ENCODE results near the gene NDUFA6. TPM values are rescaled to one million over a fixed set of nuclear protein-coding genes. Genes with fewer than 3 reads are reported as not detected.
A peak's percentile ranks its signal among the peaks of the same experiment; 100 is the strongest.
"Not testable (repeated sequence)": the region's sequence is repeated elsewhere in the genome, so short reads cannot be mapped to it uniquely, and the experiment has no call there.

Gene NDUFA6
- total RNA-seq (10 to 100 TPM; 31.1 to 44.9 (median 36.8) TPM), polyA plus RNA-seq (10 to 100 TPM; 50.2 to 73.8 (median 64.2) TPM)
- long read RNA-seq, donor 1, transcript NDUFA6-201 (2 exons, 475 nt), result minor isoform, 9 of 149 reads
- long read RNA-seq, donor 1, transcript NDUFA6-202 (3 exons, 1,256 nt), result major isoform, 140 of 149 reads
- long read RNA-seq, donor 1, partial matches to known transcripts, result 0 of 149 reads
- long read RNA-seq, donor 1, other reads (novel, unspliced or antisense), result 0 of 149 reads
- long read RNA-seq, donor 2, transcript NDUFA6-202 (3 exons, 1,256 nt), result major isoform, 105 of 106 reads
- long read RNA-seq, donor 2, partial matches to known transcripts, result 0 of 106 reads
- long read RNA-seq, donor 2, other reads (novel, unspliced or antisense), result 0 of 106 reads

DNA sequence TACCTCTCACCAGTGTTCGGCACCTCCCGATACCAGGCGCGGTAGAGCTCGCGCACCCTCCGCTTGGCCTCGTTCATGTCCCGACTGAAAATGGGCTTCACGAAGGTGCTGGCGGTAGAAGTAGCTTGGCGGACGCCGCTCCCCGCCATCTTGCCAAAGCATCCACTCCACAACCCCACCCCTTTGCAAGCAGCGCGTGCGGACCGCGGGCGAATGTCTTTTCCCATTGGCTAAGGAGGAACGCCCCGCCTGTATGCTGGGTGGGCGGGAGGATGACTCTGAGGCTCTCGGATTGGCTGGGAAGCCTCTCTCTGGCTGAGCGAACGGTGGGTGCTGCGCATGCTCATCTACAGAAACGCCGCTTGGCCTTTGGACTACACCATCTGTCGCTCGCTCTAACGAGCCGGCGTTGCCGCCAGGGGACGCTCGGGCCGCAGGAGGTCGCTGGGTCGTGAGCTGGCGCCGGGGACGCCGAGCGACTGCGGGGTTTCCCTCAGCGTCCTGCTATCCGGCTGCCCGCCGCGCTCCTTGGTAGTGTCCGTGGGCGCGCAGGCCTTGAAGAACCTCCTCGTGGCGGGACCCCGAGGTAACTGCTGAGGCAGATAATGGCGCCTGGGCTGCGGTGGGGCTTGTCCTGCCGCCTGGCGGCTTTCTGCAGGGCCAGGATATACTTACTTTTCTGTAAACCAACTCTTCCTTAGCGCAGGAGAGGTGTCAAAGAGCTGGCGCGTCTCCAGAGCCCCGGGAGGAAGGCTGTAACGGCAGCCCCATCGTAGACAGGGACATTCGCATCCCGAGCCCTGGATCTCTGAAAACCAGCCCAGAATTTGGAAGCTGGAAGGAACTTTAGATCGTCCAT is at the start of gene NDUFA6:
TSS of gene NDUFA6 (minus strand) at position 177 of the 859 bp plus-strand sequence. CDS start at position 149, 28 bp downstream.
- Histone ChIP-seq H3K36me3 (peaks cover 0 to 18% (median 13%) of the 10 kb centered on the region in 6 donors), H3K4me3 (peak within 1 kb of the TSS; percentile 68 to 94 (median 84)), H3K9me3 (no peaks in the 10 kb centered on the region), H3K4me1 (peaks cover 12 to 55% (median 44%) of the 10 kb centered on the region in 6 donors), H3K27me3 (replicated peaks in 1 of 7) (no peaks in the 10 kb centered on the region), H3K27ac (peak within 1 kb of the TSS; percentile 93 to 98 (median 95))
- 0 to 1% (median 0%) methylated on average over 27 to 71 of the region's 71 CpGs for WGBS, 5 donors
- DNase-seq, result peak; percentile 100
- intact Hi-C loops (cut with DNase I; ENCODE audit: low total_unique reads), result no loop called here
- TF ChIP-seq POLR2A (IDR thresholded peaks at IDR 0.05), result peak; percentile 43 to 72 (median 66)
- TF ChIP-seq, protein P1, sequence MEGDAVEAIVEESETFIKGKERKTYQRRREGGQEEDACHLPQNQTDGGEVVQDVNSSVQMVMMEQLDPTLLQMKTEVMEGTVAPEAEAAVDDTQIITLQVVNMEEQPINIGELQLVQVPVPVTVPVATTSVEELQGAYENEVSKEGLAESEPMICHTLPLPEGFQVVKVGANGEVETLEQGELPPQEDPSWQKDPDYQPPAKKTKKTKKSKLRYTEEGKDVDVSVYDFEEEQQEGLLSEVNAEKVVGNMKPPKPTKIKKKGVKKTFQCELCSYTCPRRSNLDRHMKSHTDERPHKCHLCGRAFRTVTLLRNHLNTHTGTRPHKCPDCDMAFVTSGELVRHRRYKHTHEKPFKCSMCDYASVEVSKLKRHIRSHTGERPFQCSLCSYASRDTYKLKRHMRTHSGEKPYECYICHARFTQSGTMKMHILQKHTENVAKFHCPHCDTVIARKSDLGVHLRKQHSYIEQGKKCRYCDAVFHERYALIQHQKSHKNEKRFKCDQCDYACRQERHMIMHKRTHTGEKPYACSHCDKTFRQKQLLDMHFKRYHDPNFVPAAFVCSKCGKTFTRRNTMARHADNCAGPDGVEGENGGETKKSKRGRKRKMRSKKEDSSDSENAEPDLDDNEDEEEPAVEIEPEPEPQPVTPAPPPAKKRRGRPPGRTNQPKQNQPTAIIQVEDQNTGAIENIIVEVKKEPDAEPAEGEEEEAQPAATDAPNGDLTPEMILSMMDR (IDR thresholded peaks at IDR 0.05 in 8 of 11, conservative IDR thresholded peaks at IDR 0.05 in 3 of 11), result peak; percentile 87 to 99 (median 97)
- TF ChIP-seq POLR2AphosphoS5 (IDR thresholded peaks at IDR 0.05), result peak; percentile 97 to 99 (median 99)

DNA sequence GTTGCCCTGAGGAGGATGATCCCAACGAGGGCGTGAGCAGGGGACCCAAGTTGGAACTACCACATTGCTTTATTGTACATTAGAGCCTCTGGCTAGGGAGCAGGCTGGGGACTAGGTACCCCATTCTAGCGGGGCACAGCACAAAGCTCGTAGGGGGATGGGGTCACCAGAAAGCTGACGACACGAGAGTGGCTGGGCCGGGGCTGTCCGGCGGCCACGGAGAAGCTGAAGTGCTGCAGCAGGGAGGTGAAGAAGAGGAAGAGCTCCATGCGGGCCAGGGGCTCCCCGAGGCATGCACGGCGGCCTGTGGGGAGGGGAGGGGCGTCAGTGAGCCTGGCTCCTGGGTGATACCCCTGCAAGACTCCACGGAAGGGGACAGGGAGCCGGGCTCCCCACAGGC is 49.6 kb upstream of the NDUFA6 start:
- DNase-seq; H3K4me1 ChIP-seq; H3K27me3 ChIP-seq (replicated peaks in 1 of 7); H3K9me3 ChIP-seq; H3K4me3 ChIP-seq; H3K27ac ChIP-seq; intact Hi-C loops (cut with DNase I; ENCODE audit: low total_unique reads): not testable (repeated sequence)
- WGBS, 5 donors, result 88 to 92% (median 91%) methylated on average over 8 to 14 of the region's 17 CpGs
- H3K36me3 ChIP-seq, result peaks cover 0 to 23% (median 0%) of the 10 kb centered on the region in 6 donors

DNA sequence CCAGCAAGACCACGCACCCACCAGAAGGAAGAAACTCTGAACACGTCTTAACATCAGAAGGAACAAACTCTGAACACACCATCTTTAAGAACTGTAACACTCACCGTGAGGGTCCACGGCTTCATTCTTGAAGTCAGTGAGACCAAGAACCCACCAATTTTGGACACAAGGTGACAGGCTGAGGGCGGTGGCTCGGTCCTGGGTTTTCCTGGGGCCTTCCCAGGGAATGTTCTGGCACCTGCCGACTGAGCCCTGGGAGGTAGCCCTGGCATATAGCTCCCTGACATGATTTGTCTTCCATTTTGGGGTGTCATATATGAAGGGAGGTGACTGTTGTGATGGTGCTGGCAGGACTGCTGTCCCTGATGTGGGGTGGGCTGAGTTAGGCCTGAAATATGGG is 48.9 kb upstream of the NDUFA6 start:
- DNase-seq; H3K27ac ChIP-seq; intact Hi-C loops (cut with DNase I; ENCODE audit: low total_unique reads); H3K27me3 ChIP-seq (replicated peaks in 1 of 7); H3K9me3 ChIP-seq; H3K4me1 ChIP-seq; H3K4me3 ChIP-seq: not testable (repeated sequence)
- peaks cover 0 to 23% (median 0%) of the 10 kb centered on the region in 6 donors for H3K36me3 ChIP-seq
- WGBS, 5 donors, result 87 to 99% (median 90%) methylated on average over 7 of the region's 7 CpGs

DNA sequence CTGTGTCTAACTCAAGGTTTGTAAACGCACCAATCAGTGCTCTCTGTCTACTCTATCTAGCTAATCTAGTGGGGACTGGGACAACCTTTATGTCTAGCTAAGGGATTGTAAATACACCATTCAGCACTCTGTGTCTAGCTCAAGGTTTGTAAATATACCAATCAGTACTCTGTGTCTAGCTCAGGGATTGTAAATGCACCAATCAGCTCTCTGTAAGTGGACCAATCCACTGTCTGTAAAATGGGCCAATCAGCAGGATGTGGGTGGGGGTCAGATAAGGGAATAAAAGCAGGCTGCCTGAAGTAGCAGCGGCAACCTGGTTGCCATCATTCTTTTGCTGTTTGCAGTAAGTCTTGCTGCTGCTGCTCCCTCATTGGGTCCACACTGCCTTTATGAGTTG is 48.4 kb upstream of the NDUFA6 start:
- Histone ChIP-seq H3K27me3 (replicated peaks in 1 of 7) (no peaks in the 10 kb centered on the region), H3K4me3 (no peak overlapping the region), H3K36me3 (peaks cover 0 to 19% (median 0%) of the 10 kb centered on the region in 6 donors), H3K27ac (no peak overlapping the region), H3K4me1 (no peaks in the 10 kb centered on the region), H3K9me3 (no peaks in the 10 kb centered on the region)
- DNase-seq, result no peak
- intact Hi-C loops (cut with DNase I; ENCODE audit: low total_unique reads), result no loop called here
- 89 to 100% (median 98%) methylated on average over 2 of the region's 2 CpGs for WGBS, 5 donors
- TF ChIP-seq, protein P1 (IDR thresholded peaks at IDR 0.05 in 8 of 11, conservative IDR thresholded peaks at IDR 0.05 in 3 of 11), result no peak
- TF ChIP-seq POLR2A (IDR thresholded peaks at IDR 0.05) (no peak), POLR2AphosphoS5 (IDR thresholded peaks at IDR 0.05) (no peak)

Data from spleen (tissue), 13 donors.